GM12874 (cell line): Measurements from ENCODE around the gene SLMAP.

ENCODE experiments used
- TF ChIP-seq, protein P1 (sequence below): IDR thresholded peaks from 2 replicates; pipeline ENCODE4 v1.5.1; 2011; ENCODE audit warnings: low read depth, mild to moderate bottlenecking, control low read depth, low read length, moderate library complexity; ENCODE audit not compliant: insufficient read depth

SLMAP gene

DNA sequence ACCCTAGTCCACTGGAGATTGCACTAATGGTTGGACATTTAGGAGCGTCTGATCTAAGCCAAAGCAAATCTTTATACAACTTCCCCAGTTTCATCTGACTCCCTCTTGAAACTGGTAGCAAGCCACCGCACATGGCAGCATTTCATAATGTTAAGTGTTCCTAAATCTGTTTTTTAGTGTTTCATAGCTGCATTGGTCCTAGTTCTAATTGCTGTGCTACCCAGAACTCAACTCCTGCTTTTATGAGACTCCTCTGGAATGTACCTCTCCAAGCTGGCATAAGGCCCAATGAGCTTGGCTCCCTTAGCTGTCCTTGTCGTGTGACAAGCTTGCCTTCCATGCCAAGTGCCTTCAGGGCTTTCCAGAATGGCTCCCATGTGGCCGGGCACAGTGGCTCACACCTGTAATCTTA lies 186.8 kb downstream of the SLMAP start:
- TF ChIP-seq, protein P1, sequence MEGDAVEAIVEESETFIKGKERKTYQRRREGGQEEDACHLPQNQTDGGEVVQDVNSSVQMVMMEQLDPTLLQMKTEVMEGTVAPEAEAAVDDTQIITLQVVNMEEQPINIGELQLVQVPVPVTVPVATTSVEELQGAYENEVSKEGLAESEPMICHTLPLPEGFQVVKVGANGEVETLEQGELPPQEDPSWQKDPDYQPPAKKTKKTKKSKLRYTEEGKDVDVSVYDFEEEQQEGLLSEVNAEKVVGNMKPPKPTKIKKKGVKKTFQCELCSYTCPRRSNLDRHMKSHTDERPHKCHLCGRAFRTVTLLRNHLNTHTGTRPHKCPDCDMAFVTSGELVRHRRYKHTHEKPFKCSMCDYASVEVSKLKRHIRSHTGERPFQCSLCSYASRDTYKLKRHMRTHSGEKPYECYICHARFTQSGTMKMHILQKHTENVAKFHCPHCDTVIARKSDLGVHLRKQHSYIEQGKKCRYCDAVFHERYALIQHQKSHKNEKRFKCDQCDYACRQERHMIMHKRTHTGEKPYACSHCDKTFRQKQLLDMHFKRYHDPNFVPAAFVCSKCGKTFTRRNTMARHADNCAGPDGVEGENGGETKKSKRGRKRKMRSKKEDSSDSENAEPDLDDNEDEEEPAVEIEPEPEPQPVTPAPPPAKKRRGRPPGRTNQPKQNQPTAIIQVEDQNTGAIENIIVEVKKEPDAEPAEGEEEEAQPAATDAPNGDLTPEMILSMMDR, result no peak

DNA sequence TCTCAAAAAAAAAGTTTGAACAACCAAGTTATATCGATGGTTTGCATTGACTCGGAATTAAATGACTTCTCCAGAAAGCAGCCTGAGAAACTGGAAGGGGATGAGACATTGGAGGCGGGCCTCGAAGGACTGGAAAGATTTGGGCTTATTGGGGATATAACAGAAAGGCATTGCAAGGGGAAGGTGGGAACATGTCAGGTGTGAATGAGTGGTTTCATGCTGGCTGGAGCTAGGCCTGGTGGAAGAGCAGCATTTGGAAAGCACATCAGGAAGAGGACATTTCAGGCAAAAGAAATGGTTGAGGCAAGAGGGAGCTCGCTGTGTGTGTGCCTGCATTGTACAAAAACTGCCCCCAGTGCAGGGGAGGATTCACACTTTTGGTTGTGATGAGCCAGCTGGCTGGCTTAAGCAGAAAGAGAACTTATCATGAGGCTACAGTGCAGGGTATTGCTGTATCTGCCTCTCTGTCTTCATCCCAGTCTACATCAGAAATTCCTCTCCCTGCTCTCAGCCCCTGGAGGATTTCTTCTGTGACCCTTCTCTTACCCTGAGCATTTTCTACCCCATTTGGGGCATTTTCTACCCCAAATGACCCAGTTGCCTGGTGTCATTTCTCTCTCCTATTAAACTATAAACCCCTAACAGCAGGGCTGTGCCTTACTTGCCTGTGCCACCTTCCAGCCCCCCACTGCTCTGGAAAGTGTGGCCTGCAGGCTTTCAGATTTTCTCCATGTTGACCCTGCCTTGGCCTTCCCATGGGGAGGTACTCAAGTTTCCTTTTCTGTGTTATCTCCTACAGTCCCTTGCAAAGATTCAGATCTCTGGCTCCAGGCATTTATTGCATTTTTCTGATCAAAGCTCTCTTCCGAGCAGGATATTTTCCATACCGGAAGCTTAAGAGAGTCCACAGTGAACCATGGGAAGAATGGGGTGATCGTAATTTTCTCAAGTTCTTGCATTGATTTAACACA lies 187.7 kb downstream of the SLMAP start:
- TF ChIP-seq, protein P1, result no peak

DNA sequence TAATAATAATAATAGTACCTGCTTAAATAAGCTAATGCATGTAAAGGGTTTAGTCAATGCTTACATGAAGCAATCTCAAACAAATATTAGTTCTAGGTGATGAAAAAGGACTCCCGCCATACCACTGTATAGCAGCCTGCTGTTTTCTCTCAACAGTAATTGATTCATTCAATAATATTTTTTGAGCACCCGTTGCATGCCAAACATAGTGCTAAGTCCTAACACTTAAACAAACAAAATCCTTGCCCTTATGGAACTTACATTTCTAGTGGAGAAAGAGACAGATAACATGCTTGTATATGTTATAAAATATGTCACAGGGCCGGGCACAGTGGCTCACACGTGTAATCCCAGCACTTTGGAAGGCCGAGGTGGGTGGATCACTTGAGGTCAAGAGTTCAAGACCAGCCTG lies 190.9 kb downstream of the SLMAP start:
- TF ChIP-seq, protein P1, result no peak

- TF ChIP-seq, protein P1, result no peak
These were observed 192.1 kb downstream of the SLMAP start for GRCh38 chr3:57948080-57948671.

DNA sequence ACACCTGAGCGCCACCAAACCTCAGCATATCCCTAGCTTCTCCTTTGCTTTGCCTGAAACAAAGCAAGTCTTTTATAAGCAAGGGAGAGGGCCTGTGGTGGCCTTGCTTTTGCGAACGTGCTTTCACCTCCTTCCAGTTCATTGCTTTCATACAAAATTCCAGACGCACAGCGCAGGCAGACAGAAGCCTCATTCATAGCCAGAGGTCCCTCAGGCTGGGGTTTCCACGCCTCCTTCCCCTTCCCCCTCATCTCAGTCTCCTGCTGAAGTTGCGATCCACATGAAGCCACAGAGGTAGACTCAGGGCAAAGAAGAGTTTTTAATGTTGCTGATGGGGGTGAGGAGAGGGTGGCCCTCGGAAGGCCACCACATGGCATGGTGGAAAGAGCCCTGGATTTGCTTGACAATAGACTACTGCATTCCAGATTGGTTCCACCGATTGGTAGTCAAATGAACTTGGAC lies 192.7 kb downstream of the SLMAP start:
- TF ChIP-seq, protein P1, result no peak

DNA sequence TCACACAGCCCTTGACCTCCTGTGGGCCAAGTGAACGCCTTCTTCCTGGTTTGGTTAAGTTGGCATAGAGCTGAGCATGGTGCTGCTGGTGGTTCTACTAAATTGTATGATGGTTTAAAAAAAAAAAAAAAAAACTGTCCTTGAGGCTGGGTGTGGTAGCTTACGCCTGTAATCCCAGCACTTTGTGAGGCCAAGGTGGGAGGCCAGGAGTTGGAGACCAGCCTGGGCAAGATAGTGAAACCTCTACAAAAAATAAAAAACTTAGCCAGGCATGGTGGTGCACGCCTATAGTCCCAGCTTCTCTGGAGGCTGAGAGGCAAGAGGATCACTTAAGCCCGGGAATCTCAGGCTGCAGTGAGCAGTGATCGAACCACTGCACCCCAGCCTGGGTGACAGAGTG lies 193.2 kb downstream of the SLMAP start:
- TF ChIP-seq, protein P1, result no peak

- TF ChIP-seq, protein P1, result no peak
These were observed 193.9 kb downstream of the SLMAP start for GRCh38 chr3:57949785-57950615.
